ENCODE results near the gene PRR11. TPM values are rescaled to one million over a fixed set of nuclear protein-coding genes. Genes with fewer than 3 reads are reported as not detected.

PRR11 gene
- total RNA-seq, 2 experiments from 2014 or later: 27.3 to 106 TPM

DNA sequence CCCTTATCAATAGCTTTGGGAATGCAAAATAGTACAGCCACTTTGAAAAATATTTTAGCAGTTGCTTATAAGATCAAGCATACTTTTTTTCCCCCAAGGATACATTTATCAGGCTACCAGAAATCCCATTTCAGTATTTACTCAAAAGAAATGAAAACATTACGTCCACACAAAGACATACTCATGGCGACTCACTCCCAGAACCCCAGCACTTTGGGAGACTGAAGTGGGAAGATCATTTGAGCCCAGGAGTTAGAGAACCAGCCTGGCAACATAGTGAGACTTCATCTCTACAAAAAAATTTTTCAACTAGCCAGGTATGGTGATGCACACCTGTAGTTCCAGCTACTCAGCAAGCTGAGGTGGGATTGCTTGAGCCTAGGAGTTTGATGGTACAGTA is 6.5 kb upstream of the PRR11 start:
- DNase-seq (ENCODE audit: low spot score): no peak
- Histone ChIP-seq H3K9me3 (ENCODE audit: low read length) (no peaks in the 10 kb centered on the region), H3K9me2 (ENCODE audit: insufficient read depth, low read length) (no peaks in the 10 kb centered on the region), H3K79me2 (ENCODE audit: insufficient read depth, low read depth, low read length) (peaks cover 100% of the 10 kb centered on the region), H3K36me3 (ENCODE audit: insufficient read depth, low read length) (peaks cover 64% of the 10 kb centered on the region), H3K4me2 (ENCODE audit: low read length) (no peak overlapping the region), H4K20me1 (ENCODE audit: insufficient read depth, low read length) (peaks cover 26% of the 10 kb centered on the region), H2AFZ (ENCODE audit: low read length) (no peak overlapping the region), H3K27ac (ENCODE audit: low read depth, low read length, poor library complexity, severe bottlenecking) (no peak overlapping the region), H3K4me3 (ENCODE audit: low read depth, low read length, poor library complexity, severe bottlenecking) (no peak overlapping the region), H3K4me1 (ENCODE audit: insufficient read depth, low read length, poor library complexity, severe bottlenecking) (peaks cover 39% of the 10 kb centered on the region)
- ChIA-PET POLR2A (interaction anchor here (0.7 to 1.3 kb wide), 2 partner anchors 10 to 12 kb away, joined by 3 to 4 read pairs; no protein-coding TSS in a partner anchor), CTCF (ENCODE audit: unreplicated experiment) (no interaction called here)
- BruUV-seq (replicated peaks): no TSS peak
- TF ChIP-seq EZH2phosphoT487 (IDR thresholded peaks at IDR 0.05; ENCODE audit: borderline replicate concordance, low read depth, low read length): no peak
- TF ChIP-seq, protein P1, sequence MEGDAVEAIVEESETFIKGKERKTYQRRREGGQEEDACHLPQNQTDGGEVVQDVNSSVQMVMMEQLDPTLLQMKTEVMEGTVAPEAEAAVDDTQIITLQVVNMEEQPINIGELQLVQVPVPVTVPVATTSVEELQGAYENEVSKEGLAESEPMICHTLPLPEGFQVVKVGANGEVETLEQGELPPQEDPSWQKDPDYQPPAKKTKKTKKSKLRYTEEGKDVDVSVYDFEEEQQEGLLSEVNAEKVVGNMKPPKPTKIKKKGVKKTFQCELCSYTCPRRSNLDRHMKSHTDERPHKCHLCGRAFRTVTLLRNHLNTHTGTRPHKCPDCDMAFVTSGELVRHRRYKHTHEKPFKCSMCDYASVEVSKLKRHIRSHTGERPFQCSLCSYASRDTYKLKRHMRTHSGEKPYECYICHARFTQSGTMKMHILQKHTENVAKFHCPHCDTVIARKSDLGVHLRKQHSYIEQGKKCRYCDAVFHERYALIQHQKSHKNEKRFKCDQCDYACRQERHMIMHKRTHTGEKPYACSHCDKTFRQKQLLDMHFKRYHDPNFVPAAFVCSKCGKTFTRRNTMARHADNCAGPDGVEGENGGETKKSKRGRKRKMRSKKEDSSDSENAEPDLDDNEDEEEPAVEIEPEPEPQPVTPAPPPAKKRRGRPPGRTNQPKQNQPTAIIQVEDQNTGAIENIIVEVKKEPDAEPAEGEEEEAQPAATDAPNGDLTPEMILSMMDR (conservative IDR thresholded peaks at IDR 0.05; ENCODE audit: low read length): no peak
- intact Hi-C loops (cut with micrococcal nuclease; ENCODE audit: unreplicated experiment): no loop called here

DNA sequence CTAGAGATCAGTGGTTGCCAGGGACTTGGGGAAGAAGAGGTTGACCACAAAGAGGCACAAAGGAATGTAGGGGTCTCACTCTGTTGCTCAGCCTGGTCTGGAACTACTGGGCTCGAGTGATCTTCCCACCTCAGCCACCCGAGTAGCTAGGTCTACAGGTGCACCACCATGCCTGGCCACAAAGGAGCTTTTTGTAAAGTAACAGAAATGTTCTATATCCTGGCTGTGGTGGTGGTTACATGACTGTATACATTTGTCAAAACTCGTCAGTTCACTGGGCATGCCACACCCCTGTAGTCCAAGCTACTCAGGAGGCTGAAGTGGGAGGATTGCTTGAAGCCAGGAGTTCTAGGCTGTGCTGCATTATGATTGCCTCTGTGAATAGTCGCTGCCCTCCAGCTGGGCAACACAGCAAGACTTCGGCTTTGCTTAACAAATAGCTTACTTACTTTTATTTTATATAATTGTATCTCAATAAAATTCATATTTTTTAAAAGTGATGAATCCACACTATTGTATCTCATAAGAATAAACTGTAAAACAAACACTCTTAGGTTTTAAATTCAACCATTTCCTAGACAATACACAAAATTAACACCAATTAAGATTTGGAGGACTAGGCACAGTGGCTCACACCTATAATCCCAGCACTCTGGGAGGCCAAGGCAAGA is 5.6 kb upstream of the PRR11 start:
- ChIA-PET CTCF (ENCODE audit: unreplicated experiment) (no interaction called here), POLR2A (interaction anchor here (0.6 to 1.1 kb wide), 5 partner anchors 16 to 446 kb away, joined by 3 to 5 read pairs (median 3); no protein-coding TSS in a partner anchor)
- Histone ChIP-seq H3K4me3 (ENCODE audit: low read depth, low read length, poor library complexity, severe bottlenecking) (peak overlapping the region; percentile 94), H3K36me3 (ENCODE audit: insufficient read depth, low read length) (peaks cover 55% of the 10 kb centered on the region), H3K9me2 (ENCODE audit: insufficient read depth, low read length) (no peaks in the 10 kb centered on the region), H3K4me2 (ENCODE audit: low read length) (peak overlapping the region; percentile 83; the same call in 1 of the 2 replicates), H3K27ac (ENCODE audit: low read depth, low read length, poor library complexity, severe bottlenecking) (no peak overlapping the region), H3K79me2 (ENCODE audit: insufficient read depth, low read depth, low read length) (peaks cover 97% of the 10 kb centered on the region), H2AFZ (ENCODE audit: low read length) (no peak overlapping the region), H3K4me1 (ENCODE audit: insufficient read depth, low read length, poor library complexity, severe bottlenecking) (peaks cover 39% of the 10 kb centered on the region), H4K20me1 (ENCODE audit: insufficient read depth, low read length) (peaks cover 26% of the 10 kb centered on the region), H3K9me3 (ENCODE audit: low read length) (no peaks in the 10 kb centered on the region)
- intact Hi-C loops (cut with micrococcal nuclease; ENCODE audit: unreplicated experiment): loop anchor here (10.0 kb wide), 1 partner anchor 815 kb away; no protein-coding TSS in a partner anchor
- TF ChIP-seq EZH2phosphoT487 (IDR thresholded peaks at IDR 0.05; ENCODE audit: borderline replicate concordance, low read depth, low read length): no peak
- TF ChIP-seq, protein P1 (conservative IDR thresholded peaks at IDR 0.05; ENCODE audit: low read length): no peak
- DNase-seq (ENCODE audit: low spot score): peak; percentile 24
- no TSS peak for BruUV-seq (replicated peaks)

DNA sequence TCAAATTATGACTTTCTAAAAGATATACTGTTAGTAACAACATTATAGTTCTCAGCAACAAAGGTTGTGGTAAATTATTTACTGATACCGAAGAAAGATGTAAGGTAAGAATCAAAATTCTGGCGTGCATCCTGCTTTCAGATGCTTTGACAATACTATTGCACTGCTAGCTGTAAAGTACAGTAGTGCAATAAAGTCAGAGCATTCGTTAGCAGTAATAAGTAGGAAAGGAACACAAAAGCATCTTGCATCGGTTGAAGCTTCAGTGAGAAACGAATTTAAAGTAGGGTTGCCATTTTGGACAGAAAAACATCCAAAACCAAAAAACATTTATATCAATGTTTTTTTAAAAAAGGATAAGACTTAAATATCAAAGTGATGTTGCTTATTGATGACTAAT is 4.5 kb upstream of the PRR11 start:
- no peak overlapping the region for H2AFZ ChIP-seq (ENCODE audit: low read length)
- peaks cover 91% of the 10 kb centered on the region for H3K79me2 ChIP-seq (ENCODE audit: insufficient read depth, low read depth, low read length)
- intact Hi-C loops (cut with micrococcal nuclease; ENCODE audit: unreplicated experiment): loop anchor here (10.0 kb wide), 1 partner anchor 816 kb away; no protein-coding TSS in a partner anchor
- no peak overlapping the region for H3K27ac ChIP-seq (ENCODE audit: low read depth, low read length, poor library complexity, severe bottlenecking)
- CTCF ChIA-PET (ENCODE audit: unreplicated experiment): no interaction called here
- H3K36me3 ChIP-seq (ENCODE audit: insufficient read depth, low read length): peaks cover 44% of the 10 kb centered on the region
- H3K4me3 ChIP-seq (ENCODE audit: low read depth, low read length, poor library complexity, severe bottlenecking): peak overlapping the region; percentile 94
- POLR2A ChIA-PET: interaction anchor here (0.5 kb wide), 1 partner anchor 59 kb away, joined by 7 read pairs; the partner anchor contains the start of gene SMG8
- BruUV-seq (replicated peaks): no TSS peak
- no peak for TF ChIP-seq EZH2phosphoT487 (IDR thresholded peaks at IDR 0.05; ENCODE audit: borderline replicate concordance, low read depth, low read length)
- TF ChIP-seq, protein P1 (conservative IDR thresholded peaks at IDR 0.05; ENCODE audit: low read length): no peak
- no peaks in the 10 kb centered on the region for H3K9me3 ChIP-seq (ENCODE audit: low read length)
- H3K4me1 ChIP-seq (ENCODE audit: insufficient read depth, low read length, poor library complexity, severe bottlenecking): peaks cover 39% of the 10 kb centered on the region
- H4K20me1 ChIP-seq (ENCODE audit: insufficient read depth, low read length): peaks cover 21% of the 10 kb centered on the region
- DNase-seq (ENCODE audit: low spot score): no peak
- peak overlapping the region; percentile 83 for H3K4me2 ChIP-seq (ENCODE audit: low read length)
- no peaks in the 10 kb centered on the region for H3K9me2 ChIP-seq (ENCODE audit: insufficient read depth, low read length)

All from OCI-LY7 (cell line).